SK-N-SH treated with all-trans-retinoic acid at 6 μM for 48 hours (cell line): ENCODE results near the gene ROCK1.

Source experiments
- ATAC-seq: fragments of 200-7000 bp; cut with Tn5 transposase; 3 replicates; pipeline ENCODE4 v1.9.1; 2020; ENCODE audit warnings: mild to moderate bottlenecking, moderate library complexity
- ARNTL ChIP-seq: fragments of 450-650 bp; formaldehyde crosslinking; IDR thresholded peaks from 2 replicates; pipeline ENCODE4 v1.5.0; 2020; ENCODE audit warnings: low read depth, mild to moderate bottlenecking, moderate library complexity, borderline replicate concordance
- BACH2 ChIP-seq: fragments of 250-450 bp; sonication (Bioruptor Pico); IDR thresholded peaks from 2 replicates; pipeline ENCODE4 v1.9.0; 2021; ENCODE audit warnings: mild to moderate bottlenecking, borderline replicate concordance
- CREB5 ChIP-seq: fragments of 250-450 bp; sonication (Bioruptor Pico); IDR thresholded peaks from 2 replicates; pipeline ENCODE4 v1.5.1; 2020; ENCODE audit warnings: low read depth, mild to moderate bottlenecking, moderate library complexity
- CSDC2 ChIP-seq: fragments of 250-450 bp; sonication (Bioruptor Pico); IDR thresholded peaks from 2 replicates; pipeline ENCODE4 v1.5.0; 2020; ENCODE audit warnings: mild to moderate bottlenecking, moderate library complexity
- CSRNP3 ChIP-seq: fragments of 250-450 bp; sonication (Bioruptor Pico); IDR thresholded peaks from 2 replicates; pipeline ENCODE4 v1.5.1; 2021; ENCODE audit warnings: mild to moderate bottlenecking, moderate library complexity
- ESRRG ChIP-seq: fragments of 250-450 bp; sonication (Bioruptor Pico); IDR thresholded peaks from 2 replicates; pipeline ENCODE4 v1.6.1; 2021; ENCODE audit warnings: mild to moderate bottlenecking
- GLIS3 ChIP-seq: fragments of 250-450 bp; sonication (Bioruptor Pico); IDR thresholded peaks from 2 replicates; pipeline ENCODE4 v1.5.0; 2020; ENCODE audit warnings: mild to moderate bottlenecking, moderate library complexity
- ISL1 ChIP-seq: fragments of 250-450 bp; sonication (Bioruptor Pico); IDR thresholded peaks from 2 replicates; pipeline ENCODE4 v2.1.2; 2022; ENCODE audit warnings: mild to moderate bottlenecking, moderate library complexity
- OSR1 ChIP-seq: fragments of 250-450 bp; sonication (Bioruptor Pico); IDR thresholded peaks from 2 replicates; pipeline ENCODE4 v1.8.0; 2022; ENCODE audit warnings: moderate library complexity, mild to moderate bottlenecking, inconsistent platforms
- PATZ1 ChIP-seq: fragments of 250-450 bp; sonication (Bioruptor Pico); IDR thresholded peaks from 2 replicates; pipeline ENCODE4 v1.8.0; 2020; ENCODE audit warnings: mild to moderate bottlenecking, moderate library complexity, borderline replicate concordance
- POU6F1 ChIP-seq: fragments of 250-450 bp; sonication (Bioruptor Pico); IDR thresholded peaks from 2 replicates; pipeline ENCODE4 v1.8.0; 2021; ENCODE audit warnings: low read depth, mild to moderate bottlenecking, moderate library complexity, borderline replicate concordance
- PPARA ChIP-seq: fragments of 250-450 bp; sonication (Bioruptor Pico); IDR thresholded peaks from 2 replicates; pipeline ENCODE4 v1.5.0; 2020; ENCODE audit warnings: mild to moderate bottlenecking, borderline replicate concordance
- RARB ChIP-seq: fragments of 250-450 bp; sonication (Bioruptor Pico); IDR thresholded peaks from 2 replicates; pipeline ENCODE4 v1.8.0; 2021; ENCODE audit warnings: mild to moderate bottlenecking, moderate library complexity
- SNAI2 ChIP-seq: fragments of 250-450 bp; sonication (Bioruptor Pico); IDR thresholded peaks from 2 replicates; pipeline ENCODE4 v1.5.0; 2020; ENCODE audit warnings: mild to moderate bottlenecking, moderate library complexity
- TCF4 ChIP-seq: fragments of 250-450 bp; sonication (Bioruptor Pico); IDR thresholded peaks from 2 replicates; pipeline ENCODE4 v1.8.0; 2021; ENCODE audit warnings: mild to moderate bottlenecking, moderate library complexity, borderline replicate concordance
- TSHZ2 ChIP-seq: fragments of 250-450 bp; sonication (Bioruptor Pico); IDR thresholded peaks from 2 replicates; pipeline ENCODE4 v1.5.0; 2020; ENCODE audit warnings: mild to moderate bottlenecking, moderate library complexity
- ZFP3 ChIP-seq: fragments of 250-450 bp; sonication (Bioruptor Pico); IDR thresholded peaks from 2 replicates; pipeline ENCODE4 v1.5.0; 2020; ENCODE audit warnings: mild to moderate bottlenecking, moderate library complexity
- ZFP30 ChIP-seq: fragments of 450-650 bp; formaldehyde crosslinking; IDR thresholded peaks from 2 replicates; pipeline ENCODE4 v1.5.0; 2022; ENCODE audit warnings: mild to moderate bottlenecking, moderate library complexity
- ZNF70 ChIP-seq: fragments of 450-650 bp; formaldehyde crosslinking; IDR thresholded peaks from 2 replicates; pipeline ENCODE4 v1.5.0; 2020; ENCODE audit warnings: mild to moderate bottlenecking, moderate library complexity
- ZNF8 ChIP-seq: fragments of 450-650 bp; formaldehyde crosslinking; IDR thresholded peaks from 2 replicates; pipeline ENCODE4 v1.5.0; 2020; ENCODE audit warnings: mild to moderate bottlenecking, moderate library complexity

ROCK1 gene

GRCh38 chr18:21052385-21052784 is 59.2 kb downstream of the ROCK1 start:
- TF ChIP-seq ZNF8 (CRISPR knock-in tag) (no peak), CSRNP3 (CRISPR knock-in tag) (no peak)
- no peak for ATAC-seq

GRCh38 chr18:21051620-21052019 is 60.0 kb downstream of the ROCK1 start:
- no peak for ATAC-seq
- no peak for TF ChIP-seq ARNTL

GRCh38 chr18:21049306-21049705 is 62.3 kb downstream of the ROCK1 start:
- ATAC-seq = no peak
- TF ChIP-seq TSHZ2 (CRISPR knock-in tag) = no peak
- TF ChIP-seq SNAI2 (CRISPR knock-in tag) = no peak
- no peak for TF ChIP-seq ZFP30 (CRISPR knock-in tag)
- no peak for TF ChIP-seq ZNF8 (CRISPR knock-in tag)
- TF ChIP-seq BACH2 (CRISPR knock-in tag) = no peak

- no peak for ATAC-seq
- TF ChIP-seq GLIS3 (CRISPR knock-in tag) (no peak), ESRRG (no peak), PATZ1 (no peak), OSR1 (CRISPR knock-in tag) (no peak), CSDC2 (CRISPR knock-in tag) (no peak), PPARA (CRISPR knock-in tag) (no peak), ARNTL (no peak), SNAI2 (CRISPR knock-in tag) (no peak), CREB5 (CRISPR knock-in tag) (no peak), RARB (CRISPR knock-in tag) (no peak)
Observed at GRCh38 chr18:21047126-21047525, 64.5 kb downstream of the ROCK1 start.

- ATAC-seq = no peak
- no peak for TF ChIP-seq ESRRG
- TF ChIP-seq CSDC2 (CRISPR knock-in tag) = no peak
- no peak for TF ChIP-seq RARB (CRISPR knock-in tag)
- TF ChIP-seq TCF4 = no peak
- TF ChIP-seq POU6F1 (CRISPR knock-in tag) = no peak
- TF ChIP-seq CSRNP3 (CRISPR knock-in tag) = no peak
- no peak for TF ChIP-seq PATZ1
- TF ChIP-seq SNAI2 (CRISPR knock-in tag) = no peak
- TF ChIP-seq ZNF70 (CRISPR knock-in tag) = no peak
- TF ChIP-seq ZNF8 (CRISPR knock-in tag) = no peak
- TF ChIP-seq BACH2 (CRISPR knock-in tag) = no peak
- no peak for TF ChIP-seq GLIS3 (CRISPR knock-in tag)
- TF ChIP-seq ZFP30 (CRISPR knock-in tag) = no peak
- no peak for TF ChIP-seq ZFP3 (CRISPR knock-in tag)
- no peak for TF ChIP-seq ISL1 (CRISPR knock-in tag)
- TF ChIP-seq, all 23 proteins: peak for 0
Observed at GRCh38 chr18:21040466-21040865, 71.1 kb downstream of the ROCK1 start.
